GM23338 (cell line): ENCODE data around the gene MAP4K3. TPM values are rescaled to one million over a fixed set of nuclear protein-coding genes. Genes with fewer than 3 reads are reported as not detected.

Source experiments
- ATAC-seq: fragments of 200-7000 bp; cut with Tn5 transposase; 3 replicates; pipeline ENCODE4 v1.9.1; 2020
- DNase-seq: peaks from one replicate; pipeline ENCODE4 v3.0.0-alpha.2; 2015; ENCODE audit warnings: low spot score
- H2AFZ ChIP-seq: fragments of 200-600 bp; sonication (generic); 2 replicates; pipeline ENCODE4 v1.8.0; 2016; ENCODE audit warnings: antibody characterized with exemption, mild to moderate bottlenecking, moderate library complexity
- H3F3A ChIP-seq: fragments of 200-600 bp; sonication (generic); replicated peaks from 2 replicates; pipeline ENCODE4 v1.8.0; 2017; ENCODE audit warnings: antibody characterized with exemption, mixed run types, low read depth
- H3K27ac ChIP-seq: fragments of 200-600 bp; sonication (generic); 2 replicates; pipeline ENCODE4 v1.6.1; 2016; ENCODE audit warnings: low read depth
- H3K27me3 ChIP-seq: fragments of 200-600 bp; sonication (generic); 2 replicates; pipeline ENCODE4 v1.8.0; 2016; ENCODE audit warnings: mild to moderate bottlenecking, mixed run types, moderate library complexity; ENCODE audit not compliant: insufficient read depth
- H3K36me3 ChIP-seq: fragments of 200-600 bp; sonication (generic); 2 replicates; pipeline ENCODE4 v1.8.0; 2016; ENCODE audit warnings: mild to moderate bottlenecking; ENCODE audit not compliant: insufficient read depth
- H3K4me1 ChIP-seq: fragments of 200-600 bp; sonication (generic); 2 replicates; pipeline ENCODE4 v1.8.0; 2016; ENCODE audit warnings: mild to moderate bottlenecking, moderate library complexity; ENCODE audit not compliant: insufficient read depth
- H3K4me2 ChIP-seq: fragments of 200-600 bp; sonication (generic); 2 replicates; pipeline ENCODE4 v1.7.1; 2017; ENCODE audit warnings: mixed run types
- H3K4me3 ChIP-seq: fragments of 200-600 bp; sonication (generic); 2 replicates; pipeline ENCODE4 v1.6.1; 2016; ENCODE audit warnings: mixed run types
- H3K79me2 ChIP-seq: fragments of 200-600 bp; sonication (generic); replicated peaks from 2 replicates; pipeline ENCODE4 v1.8.0; 2017; ENCODE audit warnings: mild to moderate bottlenecking; ENCODE audit not compliant: insufficient read depth
- H3K9me2 ChIP-seq: fragments of 200-600 bp; sonication (generic); 2 replicates; pipeline ENCODE4 v1.8.0; 2017; ENCODE audit not compliant: insufficient read depth
- H4K20me1 ChIP-seq: fragments of 200-600 bp; sonication (generic); replicated peaks from 2 replicates; pipeline ENCODE4 v1.8.0; 2017; ENCODE audit warnings: mild to moderate bottlenecking; ENCODE audit not compliant: insufficient read depth
- H3K27ac Mint-ChIP-seq: 2 replicates; pipeline ENCODE4 v1.8.0; 2020; ENCODE audit warnings: inconsistent platforms, mild to moderate bottlenecking, moderate library complexity, mixed read lengths
- H3K27me3 Mint-ChIP-seq: 3 replicates; pipeline ENCODE4 v1.8.0; 2022; ENCODE audit warnings: low read depth, mild to moderate bottlenecking, moderate library complexity, mixed read lengths, inconsistent platforms; ENCODE audit not compliant: insufficient read depth, poor library complexity
- H3K36me3 Mint-ChIP-seq: 3 replicates; pipeline ENCODE4 v1.8.0; 2021; ENCODE audit warnings: low read depth, mild to moderate bottlenecking, inconsistent platforms, moderate library complexity, mixed read lengths
- H3K4me1 Mint-ChIP-seq: 3 replicates; pipeline ENCODE4 v1.8.0; 2020; ENCODE audit warnings: mild to moderate bottlenecking, inconsistent platforms, mixed read lengths
- H3K4me3 Mint-ChIP-seq: 3 replicates; pipeline ENCODE4 v1.8.0; 2021; ENCODE audit warnings: moderate library complexity, mild to moderate bottlenecking, inconsistent platforms, mixed read lengths
- H3K9me3 Mint-ChIP-seq: 3 replicates; pipeline ENCODE4 v1.8.0; 2020; ENCODE audit warnings: moderate library complexity, mild to moderate bottlenecking, inconsistent platforms, mixed read lengths
- CREB1 ChIP-seq: fragments of 250-450 bp; sonication (Bioruptor Pico); IDR thresholded peaks from 2 replicates; pipeline ENCODE4 v1.5.0; 2020; ENCODE audit warnings: low read depth, mild to moderate bottlenecking, moderate library complexity
- CTCF ChIP-seq, 2 experiments: fragments of 200-600 bp in 1 of 2; sonication (generic) in 1 of 2; conservative IDR thresholded peaks; 2 replicates each; pipeline versions ENCODE4 v1.5.1 to v1.6.1; 2016 to 2017; ENCODE audit warnings: antibody characterized with exemption in 2 of 2, low read depth in 2 of 2, mild to moderate bottlenecking in 2 of 2, moderate library complexity in 1 of 2
- ETS1 ChIP-seq: IDR thresholded peaks from 2 replicates; pipeline ENCODE4 v1.6.1; 2016; ENCODE audit warnings: antibody characterized with exemption
- EZH2 ChIP-seq: fragments of 200-600 bp; sonication (generic); IDR thresholded peaks from one replicate; pipeline ENCODE4 v1.8.0; 2017; ENCODE audit warnings: antibody characterized with exemption, mild to moderate bottlenecking, low read depth; ENCODE audit not compliant: unreplicated experiment
- EZH2phosphoT487 ChIP-seq: fragments of 200-600 bp; sonication (generic); IDR thresholded peaks from one replicate; pipeline ENCODE4 v1.8.1; 2018; ENCODE audit warnings: antibody characterized with exemption; ENCODE audit not compliant: unreplicated experiment
- JUNB ChIP-seq: IDR thresholded peaks from one replicate; pipeline ENCODE4 v1.6.1; 2016; ENCODE audit warnings: antibody characterized with exemption; ENCODE audit not compliant: unreplicated experiment
- NANOG ChIP-seq: IDR thresholded peaks from 2 replicates; pipeline ENCODE4 v1.6.1; 2016; ENCODE audit warnings: antibody characterized with exemption, borderline replicate concordance
- POLR2AphosphoS5 ChIP-seq: IDR thresholded peaks from 2 replicates; pipeline ENCODE4 v1.6.1; 2016; ENCODE audit warnings: antibody characterized with exemption, low read depth
- REST ChIP-seq: IDR thresholded peaks from one replicate; pipeline ENCODE4 v1.6.1; 2018; ENCODE audit warnings: antibody characterized with exemption; ENCODE audit not compliant: unreplicated experiment
- STAT1 ChIP-seq: IDR thresholded peaks from one replicate; pipeline ENCODE4 v1.6.1; 2016; ENCODE audit warnings: antibody characterized with exemption; ENCODE audit not compliant: unreplicated experiment
- ZNF114 ChIP-seq: fragments of 250-450 bp; sonication (Bioruptor Pico); IDR thresholded peaks from 2 replicates; pipeline ENCODE4 v1.5.0; 2020; ENCODE audit warnings: mild to moderate bottlenecking, moderate library complexity
- ZNF331 ChIP-seq: fragments of 250-450 bp; sonication (Bioruptor Pico); IDR thresholded peaks from 2 replicates; pipeline ENCODE4 v1.5.0; 2020; ENCODE audit warnings: low read depth, mild to moderate bottlenecking, moderate library complexity
- ZNF462 ChIP-seq: fragments of 250-450 bp; sonication (Bioruptor Pico); IDR thresholded peaks from 2 replicates; pipeline ENCODE4 v1.5.0; 2020; ENCODE audit warnings: mild to moderate bottlenecking, moderate library complexity
- polyA plus RNA-seq: library from polyadenylated mRNA; unstranded; fragments of >200 nt; fragmentation: Nextera tagmentation; extraction: Ambion mirVana; gene quantifications from 2 replicates; pipeline ENCODE4 v1.2.1, GENCODE V29; 2016
- total RNA-seq: library from RNA; depleted of rRNA; stranded (reverse); fragments of >200 nt; shearing (Covaris generic); gene quantifications from 2 replicates; pipeline ENCODE4 v1.2.3, GENCODE V29; 2014

MAP4K3 gene
- total and polyA plus RNA-seq, 2 experiments from 2014 or later, result 33.0 to 90.7 TPM

- ATAC-seq (no peak), DNase-seq (no peak)
- Histone ChIP-seq H3K4me2 (no peak overlapping the region), H4K20me1 (peaks cover 4% of the 10 kb centered on the region; the same call in 1 of the 2 replicates), H3K79me2 (peaks cover 99% of the 10 kb centered on the region), H3F3A (no peaks in the 10 kb centered on the region), H3K27ac (peak overlapping the region; percentile 28; the same call in 1 of the 2 replicates), H3K9me2 (no peaks in the 10 kb centered on the region), H2AFZ (no peak overlapping the region), H3K36me3 (no peaks in the 10 kb centered on the region), H3K4me1 (peaks cover 20% of the 10 kb centered on the region), H3K4me3 (no peak overlapping the region), H3K27me3 (no peaks in the 10 kb centered on the region)
- peaks cover 2% of the 10 kb centered on the region for H3K27me3 Mint-ChIP-seq
- no peak overlapping the region for H3K27ac Mint-ChIP-seq
- no peaks in the 10 kb centered on the region for H3K9me3 Mint-ChIP-seq
- TF ChIP-seq ETS1 (no peak), ZNF331 (CRISPR knock-in tag) (no peak), CREB1 (CRISPR knock-in tag) (no peak), NANOG (no peak), CTCF (conservative IDR thresholded peaks at IDR 0.05; ENCODE audit: low read depth in 2 of 2) (no peak), POLR2AphosphoS5 (no peak), ZNF462 (no peak), ZNF114 (CRISPR knock-in tag) (no peak), REST (no peak), EZH2phosphoT487 (no peak), JUNB (no peak), STAT1 (no peak), EZH2 (no peak)
- no peak overlapping the region for H3K4me3 Mint-ChIP-seq
- peaks cover 35% of the 10 kb centered on the region for H3K4me1 Mint-ChIP-seq
- H3K36me3 Mint-ChIP-seq, result peaks cover 7% of the 10 kb centered on the region; the same call in 2 of the 3 replicates
Observed at GRCh38 chr2:39392672-39393071, 44.4 kb downstream of the MAP4K3 start.
